ENCODE data around the gene CHD9.

- TF ChIP-seq CTCF (IDR thresholded peaks at IDR 0.05; ENCODE audit: insufficient read depth, low read length, poor library complexity, severe bottlenecking) (no peak), EZH2phosphoT487 (conservative IDR thresholded peaks at IDR 0.05; ENCODE audit: low read length) (no peak)
Observed at GRCh38 chr16:53123747-53124146, 69.0 kb downstream of the CHD9 start.
